IMR-90 (cell line): ENCODE results near the gene RAD51B. TPM values are rescaled to one million over a fixed set of nuclear protein-coding genes. Genes with fewer than 3 reads are reported as not detected.

Source experiments
- ATAC-seq: fragments of 200-7000 bp; cut with Tn5 transposase; 2 replicates; pipeline ENCODE4 v1.9.1; 2020; ENCODE audit warnings: low read depth, mild to moderate bottlenecking, moderate library complexity
- BruUV-seq: library from RNA; stranded (reverse); fragments of 400-500 nt; replicated peaks from 2 replicates; lab custom pipeline; 2021; lab: Mats Ljungman, UMichigan
- CTCF ChIA-PET: fragments of 300-600 bp; formaldehyde crosslinking; extraction: SDS; loops from one replicate; lab custom pipeline; 2021; ENCODE audit warnings: antibody characterized with exemption; lab: Yijun Ruan, JAX
- POLR2A ChIA-PET: fragments of 300-600 bp; sonication (Branson Sonifier 250); formaldehyde crosslinking; loops from one replicate; lab custom pipeline; 2022; ENCODE audit warnings: antibody characterized with exemption; ENCODE audit not compliant: unreplicated experiment; lab: Charles Lee
- DNase-seq: peaks from one replicate; pipeline ENCODE4 v3.0.0; 2013
- H2AFZ ChIP-seq: replicated peaks from 2 replicates; pipeline ENCODE3; 2013; ENCODE audit warnings: low read length, mild to moderate bottlenecking; ENCODE audit not compliant: poor library complexity
- H2AK5ac ChIP-seq: 2 replicates; pipeline ENCODE4 v1.6.1; 2013; ENCODE audit warnings: low read depth, low read length, inconsistent platforms
- H2AK9ac ChIP-seq: replicated peaks from 2 replicates; pipeline ENCODE3; 2013; ENCODE audit warnings: mild to moderate bottlenecking, low read depth, low read length, moderate library complexity; ENCODE audit not compliant: poor library complexity
- H2BK120ac ChIP-seq: 2 replicates; pipeline ENCODE4 v1.6.1; 2013; ENCODE audit warnings: low read depth, low read length, inconsistent platforms
- H2BK15ac ChIP-seq: 3 replicates; pipeline ENCODE4 v1.6.1; 2013; ENCODE audit warnings: low read depth, low read length, inconsistent platforms
- H2BK20ac ChIP-seq: 2 replicates; pipeline ENCODE4 v1.6.1; 2013; ENCODE audit warnings: low read depth, mild to moderate bottlenecking, inconsistent platforms, low read length, moderate library complexity
- H2BK5ac ChIP-seq: 2 replicates; pipeline ENCODE4 v1.6.1; 2013; ENCODE audit warnings: mild to moderate bottlenecking, low read depth, low read length, inconsistent platforms; ENCODE audit not compliant: poor library complexity, severe bottlenecking
- H3K14ac ChIP-seq: replicated peaks from 2 replicates; pipeline ENCODE4 v1.6.1; 2013; ENCODE audit warnings: low read depth, low read length, inconsistent platforms
- H3K18ac ChIP-seq: 2 replicates; pipeline ENCODE4 v1.6.1; 2013; ENCODE audit warnings: low read depth, low read length, control low read depth
- H3K23ac ChIP-seq: 2 replicates; pipeline ENCODE4 v1.6.1; 2013; ENCODE audit warnings: low read depth, low read length, inconsistent platforms
- H3K27ac ChIP-seq: 2 replicates; pipeline ENCODE4 v1.5.1; 2013; ENCODE audit warnings: mild to moderate bottlenecking, control low read depth, low read length; ENCODE audit not compliant: insufficient read depth
- H3K27me3 ChIP-seq: 2 replicates; pipeline ENCODE4 v1.6.1; 2013; ENCODE audit warnings: low read length; ENCODE audit not compliant: control insufficient read depth, insufficient read depth
- H3K36me3 ChIP-seq: 2 replicates; pipeline ENCODE4 v1.6.1; 2013; ENCODE audit warnings: low read length, mixed read lengths; ENCODE audit not compliant: control insufficient read depth, insufficient read depth
- H3K4ac ChIP-seq: 2 replicates; pipeline ENCODE4 v1.6.1; 2013; ENCODE audit warnings: low read depth, low read length, inconsistent platforms
- H3K4me1 ChIP-seq: 2 replicates; pipeline ENCODE4 v1.6.1; 2013; ENCODE audit warnings: low read length, mixed read lengths; ENCODE audit not compliant: control insufficient read depth, insufficient read depth
- H3K4me2 ChIP-seq: 2 replicates; pipeline ENCODE4 v1.6.1; 2013; ENCODE audit warnings: low read depth, mild to moderate bottlenecking, control low read depth, low read length, moderate library complexity
- H3K4me3 ChIP-seq: 2 replicates; pipeline ENCODE4 v1.5.1; 2013; ENCODE audit warnings: low read depth, mild to moderate bottlenecking, control low read depth, low read length, moderate library complexity; ENCODE audit not compliant: insufficient read depth
- H3K56ac ChIP-seq: 2 replicates; pipeline ENCODE4 v1.6.1; 2013; ENCODE audit warnings: low read length, inconsistent platforms; ENCODE audit not compliant: insufficient read depth; ENCODE audit errors: extremely low read depth
- H3K79me1 ChIP-seq, 2 experiments: 2 replicates each; pipeline ENCODE4 v1.6.1; 2013; ENCODE audit warnings: low read length in 2 of 2, inconsistent platforms in 1 of 2, low read depth in 1 of 2
- H3K9ac ChIP-seq: 2 replicates; pipeline ENCODE4 v1.6.1; 2013; ENCODE audit warnings: low read depth, low read length, control low read depth
- H3K9me1 ChIP-seq: 2 replicates; pipeline ENCODE4 v1.6.1; 2013; ENCODE audit warnings: low read length, inconsistent platforms; ENCODE audit not compliant: insufficient read depth
- H3K9me3 ChIP-seq: 2 replicates; pipeline ENCODE4 v1.6.1; 2013; ENCODE audit warnings: low read length; ENCODE audit not compliant: control insufficient read depth, insufficient read depth
- H4K20me1 ChIP-seq: 2 replicates; pipeline ENCODE4 v1.6.1; 2013; ENCODE audit warnings: low read length, inconsistent platforms; ENCODE audit not compliant: insufficient read depth
- H4K5ac ChIP-seq: 2 replicates; pipeline ENCODE4 v1.6.1; 2013; ENCODE audit warnings: mild to moderate bottlenecking, low read depth, low read length, control low read depth
- H4K8ac ChIP-seq, 2 experiments: 2 replicates each; pipeline ENCODE4 v1.6.1; 2013; ENCODE audit warnings: low read depth in 2 of 2, low read length in 2 of 2, control low read depth in 1 of 2, inconsistent platforms in 1 of 2
- H4K91ac ChIP-seq: 2 replicates; pipeline ENCODE4 v1.6.1; 2013; ENCODE audit warnings: low read depth, low read length, inconsistent platforms; ENCODE audit not compliant: insufficient read depth
- BHLHE40 ChIP-seq: fragments of 150-350 bp; IDR thresholded peaks from 2 replicates; pipeline ENCODE4 v1.6.1; 2016; ENCODE audit warnings: mild to moderate bottlenecking, low read depth, low read length
- CEBPB ChIP-seq: IDR thresholded peaks from 2 replicates; pipeline ENCODE4 v1.6.1; 2012; ENCODE audit warnings: low read depth, low read length, improper control_type of control experiment
- CHD1 ChIP-seq: IDR thresholded peaks from 2 replicates; pipeline ENCODE4 v1.6.1; 2012; ENCODE audit warnings: low read depth, low read length, improper control_type of control experiment
- MAFK ChIP-seq: IDR thresholded peaks from 2 replicates; pipeline ENCODE4 v1.6.1; 2012; ENCODE audit warnings: low read depth, low read length, improper control_type of control experiment
- MAZ ChIP-seq: IDR thresholded peaks from 2 replicates; pipeline ENCODE4 v1.6.1; 2012; ENCODE audit warnings: low read depth, mild to moderate bottlenecking, low read length, improper control_type of control experiment, moderate library complexity, borderline replicate concordance
- MXI1 ChIP-seq: IDR thresholded peaks from 2 replicates; pipeline ENCODE4 v1.6.1; 2012; ENCODE audit warnings: low read depth, mild to moderate bottlenecking, low read length, moderate library complexity, borderline replicate concordance
- NFE2L2 ChIP-seq: fragments of 150-350 bp; IDR thresholded peaks from 2 replicates; pipeline ENCODE4 v1.6.1; 2016; ENCODE audit warnings: low read depth, mild to moderate bottlenecking, low read length
- POLR2A ChIP-seq: IDR thresholded peaks from 2 replicates; pipeline ENCODE4 v1.6.1; 2012; ENCODE audit warnings: mild to moderate bottlenecking, low read depth, low read length
- RAD21 ChIP-seq: IDR thresholded peaks from 2 replicates; pipeline ENCODE4 v1.6.1; 2012; ENCODE audit warnings: low read length, improper control_type of control experiment
- RCOR1 ChIP-seq: IDR thresholded peaks from 2 replicates; pipeline ENCODE4 v1.6.1; 2012; ENCODE audit warnings: mild to moderate bottlenecking, low read length, improper control_type of control experiment; ENCODE audit not compliant: insufficient replicate concordance
- RFX5 ChIP-seq: IDR thresholded peaks from 2 replicates; pipeline ENCODE4 v1.8.0; 2012; ENCODE audit warnings: low read depth, mild to moderate bottlenecking, low read length, moderate library complexity
- SMC3 ChIP-seq: fragments of 150-350 bp; IDR thresholded peaks from 2 replicates; pipeline ENCODE4 v1.6.1; 2016; ENCODE audit warnings: low read depth, mild to moderate bottlenecking, antibody characterized with exemption, low read length, moderate library complexity
- WGBS, 2 experiments: methylation state at CpG; one replicate each; pipeline versions ENCODE4 v1.1.5 to v1.1.7; 2013; ENCODE audit warnings: missing lambda C conversion rate in 2 of 2; ENCODE audit not compliant: insufficient read length in 1 of 2; ENCODE audit errors: extremely low coverage in 2 of 2; 5-methylcytosine and 5-hydroxymethylcytosine counted together
- dilution Hi-C: fragments of 300-500 bp; cut with HindIII; formaldehyde crosslinking; loops from one replicate; pipeline ENCODE4 v1.14.3; 2018; ENCODE audit warnings: low sequenced_read_pairs; ENCODE audit not compliant: unreplicated experiment
- in situ Hi-C: fragments of 300-500 bp; cut with MboI; formaldehyde crosslinking; loops from 3 replicates; pipeline ENCODE4 v1.14.3; 2019; ENCODE audit warnings: low sequenced_read_pairs, inconsistent platforms, mixed read lengths
- intact Hi-C: fragments of 100-400 bp; cut with micrococcal nuclease; formaldehyde crosslinking; loops from 2 replicates; pipeline ENCODE4 v1.10.0; 2022
- polyA plus RNA-seq, 3 experiments: library from polyadenylated mRNA; depleted of rRNA; stranded (reverse); fragments of >200 nt; gene quantifications; 2 replicates each; pipeline ENCODE4 v1.2.3, GENCODE V29; 2012; ENCODE audit warnings: low replicate concordance in 1 of 3
- total RNA-seq: library from RNA; depleted of rRNA; stranded (reverse); fragments of >200 nt; gene quantifications from 2 replicates; pipeline ENCODE4 v1.2.3, GENCODE V29; 2012
- TF ChIP-seq, protein P1 (sequence below): conservative IDR thresholded peaks from 2 replicates; pipeline ENCODE4 v1.5.1; 2012; ENCODE audit warnings: mild to moderate bottlenecking, low read depth, low read length, improper control_type of control experiment
- TF ChIP-seq, protein P2 (sequence below): fragments of 150-350 bp; IDR thresholded peaks from 2 replicates; pipeline ENCODE4 v1.6.1; 2016; ENCODE audit warnings: low read depth, mild to moderate bottlenecking, low read length, moderate library complexity, borderline replicate concordance

RAD51B gene
- total and polyA plus RNA-seq, 2 of the 4 experiments (the other 2 are of a cell fraction) = 5.1 to 18.8 TPM

DNA sequence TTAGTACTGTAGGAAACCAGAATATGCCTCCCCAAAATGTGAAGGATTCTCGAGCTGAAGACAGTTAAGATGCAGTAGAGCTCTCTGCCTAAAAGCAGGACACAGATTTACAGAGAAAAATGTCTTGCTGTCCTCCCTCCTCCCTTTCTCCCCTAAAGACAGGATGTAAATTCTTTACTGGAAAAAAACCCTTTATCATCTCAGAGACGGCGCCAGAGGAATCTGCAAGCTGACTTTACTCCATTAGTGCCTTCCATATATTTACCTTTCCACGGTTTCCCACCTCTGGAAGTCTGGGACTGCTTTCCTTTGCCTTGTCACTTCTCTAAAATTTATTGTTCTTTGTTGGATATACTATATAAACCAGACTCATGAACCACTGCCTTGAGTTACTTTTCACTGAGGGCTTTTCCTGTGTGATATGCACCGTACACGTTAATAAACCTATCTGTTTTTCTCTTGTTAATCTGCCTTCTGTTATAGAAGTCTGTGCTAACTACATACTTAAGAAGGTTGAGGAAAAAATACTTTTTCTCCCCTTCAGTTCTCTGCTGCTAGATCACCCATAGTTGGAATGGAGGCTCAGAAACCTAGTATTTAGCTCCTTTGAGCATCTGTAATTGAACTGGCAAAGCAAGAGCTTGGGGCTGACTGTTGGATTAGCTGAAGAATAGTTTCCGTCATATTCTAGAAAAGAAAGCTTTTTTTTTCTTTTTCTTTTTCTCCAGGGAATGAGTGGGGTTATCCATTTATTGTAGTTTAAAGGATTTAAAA is 99.9 kb downstream of the RAD51B start:
- H4K91ac ChIP-seq = no peak overlapping the region
- peak overlapping the region; percentile 34; the same call in 1 of the 2 replicates for H3K14ac ChIP-seq
- in situ Hi-C loops (no loop called here), dilution Hi-C loops (no loop called here), intact Hi-C loops (loop anchor here (5.0 kb wide), 1 partner anchor 82 kb away; no protein-coding TSS in a partner anchor)
- no peak overlapping the region; the same call in 1 of the 2 replicates for H3K4ac ChIP-seq
- no TSS peak for BruUV-seq
- no peaks in the 10 kb centered on the region for H3K36me3 ChIP-seq
- no peaks in the 10 kb centered on the region for H3K27me3 ChIP-seq
- no peak overlapping the region for H3K56ac ChIP-seq
- H3K9me1 ChIP-seq = no peaks in the 10 kb centered on the region
- H3K18ac ChIP-seq = peak overlapping the region; percentile 32; the same call in 1 of the 2 replicates
- H3K4me3 ChIP-seq = no peak overlapping the region
- no peaks in the 10 kb centered on the region for H3K9me3 ChIP-seq
- H3K4me1 ChIP-seq = peaks cover 4% of the 10 kb centered on the region; the same call in 1 of the 2 replicates
- H4K8ac ChIP-seq = peak overlapping the region; percentile 9 to 52; a peak in 3 of 4 replicates
- no CpG with 5 or more reads among the region's 7 CpGs for WGBS, 2 experiments
- H2BK20ac ChIP-seq = peak overlapping the region; percentile 1; the same call in 1 of the 2 replicates
- DNase-seq = peak; percentile 21
- no peak overlapping the region for H4K5ac ChIP-seq
- no peak overlapping the region for H2BK15ac ChIP-seq
- CTCF ChIA-PET = no interaction called here
- no peak overlapping the region for H2AFZ ChIP-seq
- peak overlapping the region; percentile 37; the same call in 1 of the 2 replicates for H3K9ac ChIP-seq
- no peak overlapping the region for H2AK5ac ChIP-seq
- H3K4me2 ChIP-seq = peak overlapping the region; percentile 71; the same call in 1 of the 2 replicates
- peak overlapping the region; percentile 66; the same call in 1 of the 2 replicates for H3K23ac ChIP-seq
- peak; percentile 75 for ATAC-seq
- no peaks in the 10 kb centered on the region for H3K79me1 ChIP-seq
- no peak overlapping the region for H2AK9ac ChIP-seq
- no peak overlapping the region for H2BK5ac ChIP-seq
- POLR2A ChIA-PET = no interaction called here
- H2BK120ac ChIP-seq = peak overlapping the region; percentile 53; the same call in 1 of the 2 replicates
- no peak overlapping the region for H3K27ac ChIP-seq
- H4K20me1 ChIP-seq = no peaks in the 10 kb centered on the region
- TF ChIP-seq, protein P1, sequence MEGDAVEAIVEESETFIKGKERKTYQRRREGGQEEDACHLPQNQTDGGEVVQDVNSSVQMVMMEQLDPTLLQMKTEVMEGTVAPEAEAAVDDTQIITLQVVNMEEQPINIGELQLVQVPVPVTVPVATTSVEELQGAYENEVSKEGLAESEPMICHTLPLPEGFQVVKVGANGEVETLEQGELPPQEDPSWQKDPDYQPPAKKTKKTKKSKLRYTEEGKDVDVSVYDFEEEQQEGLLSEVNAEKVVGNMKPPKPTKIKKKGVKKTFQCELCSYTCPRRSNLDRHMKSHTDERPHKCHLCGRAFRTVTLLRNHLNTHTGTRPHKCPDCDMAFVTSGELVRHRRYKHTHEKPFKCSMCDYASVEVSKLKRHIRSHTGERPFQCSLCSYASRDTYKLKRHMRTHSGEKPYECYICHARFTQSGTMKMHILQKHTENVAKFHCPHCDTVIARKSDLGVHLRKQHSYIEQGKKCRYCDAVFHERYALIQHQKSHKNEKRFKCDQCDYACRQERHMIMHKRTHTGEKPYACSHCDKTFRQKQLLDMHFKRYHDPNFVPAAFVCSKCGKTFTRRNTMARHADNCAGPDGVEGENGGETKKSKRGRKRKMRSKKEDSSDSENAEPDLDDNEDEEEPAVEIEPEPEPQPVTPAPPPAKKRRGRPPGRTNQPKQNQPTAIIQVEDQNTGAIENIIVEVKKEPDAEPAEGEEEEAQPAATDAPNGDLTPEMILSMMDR = no peak
- TF ChIP-seq RFX5 (no peak), POLR2A (no peak), RCOR1 (no peak), NFE2L2 (no peak), CHD1 (no peak), SMC3 (no peak), MAFK (no peak), MXI1 (no peak), MAZ (no peak), RAD21 (no peak), CEBPB (no peak), BHLHE40 (no peak)
- TF ChIP-seq, protein P2, sequence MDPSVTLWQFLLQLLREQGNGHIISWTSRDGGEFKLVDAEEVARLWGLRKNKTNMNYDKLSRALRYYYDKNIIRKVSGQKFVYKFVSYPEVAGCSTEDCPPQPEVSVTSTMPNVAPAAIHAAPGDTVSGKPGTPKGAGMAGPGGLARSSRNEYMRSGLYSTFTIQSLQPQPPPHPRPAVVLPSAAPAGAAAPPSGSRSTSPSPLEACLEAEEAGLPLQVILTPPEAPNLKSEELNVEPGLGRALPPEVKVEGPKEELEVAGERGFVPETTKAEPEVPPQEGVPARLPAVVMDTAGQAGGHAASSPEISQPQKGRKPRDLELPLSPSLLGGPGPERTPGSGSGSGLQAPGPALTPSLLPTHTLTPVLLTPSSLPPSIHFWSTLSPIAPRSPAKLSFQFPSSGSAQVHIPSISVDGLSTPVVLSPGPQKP = no peak
